GM19193 (cell line): ENCODE data around the gene MPC1.
A peak's percentile ranks its signal among the peaks of the same experiment; 100 is the strongest.

Experiments used
- POLR2A ChIP-seq: IDR thresholded peaks from 4 replicates; pipeline ENCODE4 v1.6.1; 2011; ENCODE audit not compliant: insufficient read depth, insufficient read length; ENCODE audit errors: extremely low read depth

The MPC1 gene

GRCh38 chr6:166361077-166361429 is 21.7 kb downstream of the MPC1 start:
- no peak for TF ChIP-seq POLR2A

DNA sequence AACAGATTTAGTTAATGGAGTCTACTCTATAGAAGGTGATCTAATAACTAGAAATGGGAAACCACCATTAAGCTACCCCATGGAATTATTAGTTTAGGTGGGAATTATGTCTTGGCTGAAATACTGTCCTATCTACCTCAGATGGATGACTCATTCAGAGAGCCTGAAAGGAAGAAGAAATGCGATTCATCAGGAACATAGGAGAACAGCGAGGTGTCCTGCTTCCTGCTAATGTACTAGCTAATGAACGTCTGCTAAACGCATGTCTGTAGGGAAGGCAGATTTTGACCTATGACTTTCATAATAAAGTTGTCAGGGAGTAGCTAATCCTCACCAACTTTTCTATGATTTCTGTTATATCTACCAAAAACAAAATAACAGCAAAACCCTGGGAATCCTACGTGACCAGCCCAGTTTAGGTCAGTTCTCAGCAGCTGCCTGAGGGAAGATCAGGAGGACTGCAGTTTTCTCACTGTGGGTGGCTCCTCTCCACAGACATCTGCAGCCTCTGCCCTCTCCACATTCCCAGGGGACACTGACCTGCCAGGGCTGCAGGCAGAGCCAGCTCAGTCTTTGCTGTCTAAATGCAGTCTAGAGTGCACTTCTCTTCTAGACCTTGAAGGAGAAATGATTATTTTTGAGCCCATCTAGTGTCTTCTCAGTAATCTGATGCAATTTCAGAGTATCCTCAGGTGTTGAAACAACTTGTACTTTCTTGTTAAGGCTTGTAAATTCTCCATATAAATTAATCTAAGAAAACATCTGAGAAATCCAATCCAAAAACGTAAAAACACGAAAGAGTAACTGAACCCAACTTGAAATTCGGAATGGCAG is 22.3 kb downstream of the MPC1 start:
- TF ChIP-seq POLR2A: no peak

DNA sequence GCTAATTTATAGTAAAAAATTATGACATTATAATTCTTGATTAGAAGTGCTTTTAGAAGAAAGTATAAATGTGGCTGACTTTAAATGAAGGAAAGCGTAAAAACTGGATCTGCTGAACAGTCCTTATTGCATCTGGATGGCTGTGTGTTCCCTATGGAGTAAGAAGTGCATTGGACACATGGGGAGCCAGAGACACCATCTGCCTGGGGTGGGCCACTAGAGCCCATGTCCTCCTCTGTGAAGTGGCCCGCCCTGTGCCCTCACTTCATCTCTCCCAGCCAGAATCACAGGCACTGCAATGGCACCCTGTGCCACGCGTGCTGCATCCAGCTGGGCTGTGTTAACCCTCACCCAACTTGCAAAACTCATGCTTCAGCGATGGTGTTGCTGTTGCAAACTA is 27.2 kb downstream of the MPC1 start:
- TF ChIP-seq POLR2A: no peak

- TF ChIP-seq POLR2A: no peak
Observed at GRCh38 chr6:166354965-166355364, 27.8 kb downstream of the MPC1 start.

GRCh38 chr6:166354143-166354542 is 28.6 kb downstream of the MPC1 start:
- no peak for TF ChIP-seq POLR2A

DNA sequence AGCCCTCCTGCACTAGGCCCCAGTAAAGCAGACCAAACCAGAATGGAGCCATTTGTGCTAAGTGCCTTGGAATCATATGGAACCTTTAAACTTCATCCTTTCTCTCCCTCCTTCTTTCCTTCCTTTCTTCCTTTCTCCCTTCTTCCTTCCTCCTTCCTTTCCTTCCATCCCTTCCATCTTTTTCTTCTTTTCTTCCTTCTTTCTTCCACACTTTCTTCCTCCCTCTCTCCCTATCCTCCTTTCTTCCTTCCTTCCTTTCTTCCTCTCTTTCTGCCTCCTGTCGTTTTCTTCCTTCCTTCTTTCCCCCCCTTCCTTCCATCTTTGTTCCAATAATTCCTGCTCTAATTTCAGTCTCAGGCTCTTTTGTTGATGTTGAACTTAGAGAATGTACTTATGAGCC is 29.2 kb downstream of the MPC1 start:
- no peak for TF ChIP-seq POLR2A

- TF ChIP-seq POLR2A: no peak
Observed at GRCh38 chr6:166352923-166353322, 29.8 kb downstream of the MPC1 start.

DNA sequence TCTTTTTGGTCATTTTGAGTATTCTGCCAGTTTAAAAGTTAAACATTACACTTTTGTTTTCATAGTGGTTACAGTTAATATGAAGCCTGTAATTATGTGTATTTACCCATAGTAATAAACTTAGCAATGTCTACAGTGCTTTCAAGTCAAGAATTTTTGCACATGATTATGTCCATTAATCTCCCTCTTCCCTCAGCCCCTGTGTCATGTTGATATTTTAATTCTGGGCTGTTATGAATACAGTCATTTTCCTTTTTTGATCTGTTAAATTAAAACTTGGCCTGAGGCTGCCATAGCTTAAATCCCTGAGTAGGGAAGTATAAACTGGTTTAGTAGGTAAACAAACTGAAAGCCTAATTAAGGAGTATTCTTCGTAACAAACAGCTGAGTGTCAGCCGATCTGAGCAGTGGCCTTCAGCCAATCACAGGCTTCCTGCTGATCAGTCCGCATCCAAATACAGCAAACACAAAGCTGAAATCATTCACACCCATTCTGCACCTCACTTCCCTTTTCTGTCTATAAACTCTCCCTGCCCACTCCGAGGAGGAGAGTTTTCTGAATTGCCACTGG is 30.9 kb downstream of the MPC1 start:
- no peak for TF ChIP-seq POLR2A

- no peak for TF ChIP-seq POLR2A
Observed at GRCh38 chr6:166348305-166348949, 34.3 kb downstream of the MPC1 start.

GRCh38 chr6:166346965-166347364 is 35.8 kb downstream of the MPC1 start:
- no peak for TF ChIP-seq POLR2A

GRCh38 chr6:166346449-166346848 is 36.3 kb downstream of the MPC1 start:
- no peak for TF ChIP-seq POLR2A

- TF ChIP-seq POLR2A: no peak
Observed at GRCh38 chr6:166344240-166344639, 38.5 kb downstream of the MPC1 start.

DNA sequence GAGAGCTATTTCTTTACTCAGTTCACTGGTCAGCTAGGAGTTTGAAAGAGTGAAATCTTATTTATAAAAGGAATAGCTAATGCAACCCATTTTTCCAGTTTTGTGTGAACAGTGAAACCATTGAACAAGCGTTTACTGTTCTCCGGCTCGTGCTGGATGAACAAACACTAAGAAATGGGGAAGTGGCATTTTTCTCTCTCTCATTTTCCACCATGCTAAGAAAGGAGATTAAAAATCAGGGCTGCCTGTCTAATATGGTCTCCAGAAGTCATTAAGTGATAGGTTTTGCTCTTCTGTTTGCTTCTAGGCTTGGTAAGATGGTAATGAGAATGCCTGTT is 39.6 kb downstream of the MPC1 start:
- TF ChIP-seq POLR2A: no peak

GRCh38 chr6:166342349-166343149 is 40.2 kb downstream of the MPC1 start, which contains the start of gene SFT2D1:
SFT2D1 (minus strand) TSS chr6:166342545; CDS start chr6:166342481, 64 bp downstream.
- peak; percentile 99 for TF ChIP-seq POLR2A

GRCh38 chr6:166341977-166342348 is 40.8 kb downstream of the MPC1 start:
- TF ChIP-seq POLR2A: no peak
